ENCODE measurements around the gene SKAP2.

SKAP2 gene

GRCh38 chr7:26639695-26640094 lies 224.7 kb downstream of the SKAP2 start:
- Histone ChIP-seq H3K9me3 (ENCODE audit: insufficient read depth, low read length, severe bottlenecking) (no peaks in the 10 kb centered on the region), H2AFZ (ENCODE audit: low read depth, low read length) (no peak overlapping the region), H3K27me3 (ENCODE audit: insufficient read depth, low read length, poor library complexity) (no peaks in the 10 kb centered on the region), H3K4me2 (ENCODE audit: insufficient read depth, low read length) (no peak overlapping the region), H3K4me3 (ENCODE audit: low read depth in 1 of 2, low read length in 2 of 2) (no peak overlapping the region), H4K20me1 (ENCODE audit: insufficient read depth, low read length) (no peaks in the 10 kb centered on the region), H3K9ac (ENCODE audit: low read depth, low read length) (no peak overlapping the region), H3K36me3 (ENCODE audit: insufficient read depth, low read length) (no peaks in the 10 kb centered on the region), H3K79me2 (ENCODE audit: insufficient read depth, low read length) (no peaks in the 10 kb centered on the region), H3K27ac (ENCODE audit: low read length) (no peak overlapping the region), H3K4me1 (ENCODE audit: insufficient read depth, low read length) (no peaks in the 10 kb centered on the region)
- DNase-seq (no peak), ATAC-seq (ENCODE audit: insufficient read depth, low read depth) (no peak)
- TF ChIP-seq EZH2 (IDR thresholded peaks at IDR 0.05; ENCODE audit: borderline replicate concordance, low read depth, low read length, severe bottlenecking) (no peak), CTCF (IDR thresholded peaks at IDR 0.05; ENCODE audit: borderline replicate concordance, extremely low read depth, low read length, poor library complexity, severe bottlenecking) (no peak)

GRCh38 chr7:26639111-26639510 lies 225.3 kb downstream of the SKAP2 start:
- no peak overlapping the region for H3K27ac ChIP-seq (ENCODE audit: low read length)
- H2AFZ ChIP-seq (ENCODE audit: low read depth, low read length) = no peak overlapping the region
- TF ChIP-seq CTCF (IDR thresholded peaks at IDR 0.05; ENCODE audit: borderline replicate concordance, extremely low read depth, low read length, poor library complexity, severe bottlenecking) (no peak), EZH2 (IDR thresholded peaks at IDR 0.05; ENCODE audit: borderline replicate concordance, low read depth, low read length, severe bottlenecking) (no peak)
- no peaks in the 10 kb centered on the region for H4K20me1 ChIP-seq (ENCODE audit: insufficient read depth, low read length)
- no peak overlapping the region for H3K9ac ChIP-seq (ENCODE audit: low read depth, low read length)
- no peak for DNase-seq
- ATAC-seq (ENCODE audit: insufficient read depth, low read depth) = no peak
- no peaks in the 10 kb centered on the region for H3K4me1 ChIP-seq (ENCODE audit: insufficient read depth, low read length)
- no peaks in the 10 kb centered on the region for H3K9me3 ChIP-seq (ENCODE audit: insufficient read depth, low read length, severe bottlenecking)
- no peaks in the 10 kb centered on the region for H3K79me2 ChIP-seq (ENCODE audit: insufficient read depth, low read length)
- no peak overlapping the region for H3K4me2 ChIP-seq (ENCODE audit: insufficient read depth, low read length)
- H3K27me3 ChIP-seq (ENCODE audit: insufficient read depth, low read length, poor library complexity) = no peaks in the 10 kb centered on the region
- H3K36me3 ChIP-seq (ENCODE audit: insufficient read depth, low read length) = no peaks in the 10 kb centered on the region
- no peak overlapping the region for H3K4me3 ChIP-seq (ENCODE audit: low read depth in 1 of 2, low read length in 2 of 2)

GRCh38 chr7:26638140-26638539 lies 226.2 kb downstream of the SKAP2 start:
- no peak for DNase-seq
- H3K27me3 ChIP-seq (ENCODE audit: insufficient read depth, low read length, poor library complexity) = no peaks in the 10 kb centered on the region
- H3K4me1 ChIP-seq (ENCODE audit: insufficient read depth, low read length) = no peaks in the 10 kb centered on the region
- H3K27ac ChIP-seq (ENCODE audit: low read length) = no peak overlapping the region
- H4K20me1 ChIP-seq (ENCODE audit: insufficient read depth, low read length) = no peaks in the 10 kb centered on the region
- H3K4me3 ChIP-seq (ENCODE audit: low read depth in 1 of 2, low read length in 2 of 2) = no peak overlapping the region
- H2AFZ ChIP-seq (ENCODE audit: low read depth, low read length) = no peak overlapping the region
- H3K9me3 ChIP-seq (ENCODE audit: insufficient read depth, low read length, severe bottlenecking) = no peaks in the 10 kb centered on the region
- H3K36me3 ChIP-seq (ENCODE audit: insufficient read depth, low read length) = no peaks in the 10 kb centered on the region
- no peak for ATAC-seq (ENCODE audit: insufficient read depth, low read depth)
- TF ChIP-seq EZH2 (IDR thresholded peaks at IDR 0.05; ENCODE audit: borderline replicate concordance, low read depth, low read length, severe bottlenecking) (no peak), CTCF (IDR thresholded peaks at IDR 0.05; ENCODE audit: borderline replicate concordance, extremely low read depth, low read length, poor library complexity, severe bottlenecking) (no peak)
- no peak overlapping the region for H3K9ac ChIP-seq (ENCODE audit: low read depth, low read length)
- H3K79me2 ChIP-seq (ENCODE audit: insufficient read depth, low read length) = no peaks in the 10 kb centered on the region
- no peak overlapping the region for H3K4me2 ChIP-seq (ENCODE audit: insufficient read depth, low read length)

GRCh38 chr7:26637610-26638009 lies 226.8 kb downstream of the SKAP2 start:
- Histone ChIP-seq H3K9me3 (ENCODE audit: insufficient read depth, low read length, severe bottlenecking) (no peaks in the 10 kb centered on the region), H2AFZ (ENCODE audit: low read depth, low read length) (no peak overlapping the region), H3K4me1 (ENCODE audit: insufficient read depth, low read length) (no peaks in the 10 kb centered on the region), H3K27ac (ENCODE audit: low read length) (no peak overlapping the region), H3K36me3 (ENCODE audit: insufficient read depth, low read length) (no peaks in the 10 kb centered on the region), H3K4me3 (ENCODE audit: low read depth in 1 of 2, low read length in 2 of 2) (no peak overlapping the region), H3K27me3 (ENCODE audit: insufficient read depth, low read length, poor library complexity) (no peaks in the 10 kb centered on the region), H3K9ac (ENCODE audit: low read depth, low read length) (no peak overlapping the region), H3K79me2 (ENCODE audit: insufficient read depth, low read length) (no peaks in the 10 kb centered on the region), H4K20me1 (ENCODE audit: insufficient read depth, low read length) (no peaks in the 10 kb centered on the region), H3K4me2 (ENCODE audit: insufficient read depth, low read length) (no peak overlapping the region)
- no peak for ATAC-seq (ENCODE audit: insufficient read depth, low read depth)
- TF ChIP-seq EZH2 (IDR thresholded peaks at IDR 0.05; ENCODE audit: borderline replicate concordance, low read depth, low read length, severe bottlenecking) (no peak), CTCF (IDR thresholded peaks at IDR 0.05; ENCODE audit: borderline replicate concordance, extremely low read depth, low read length, poor library complexity, severe bottlenecking) (no peak)
- DNase-seq = no peak
